ENCODE data around the gene IGFN1.

Gene IGFN1

DNA sequence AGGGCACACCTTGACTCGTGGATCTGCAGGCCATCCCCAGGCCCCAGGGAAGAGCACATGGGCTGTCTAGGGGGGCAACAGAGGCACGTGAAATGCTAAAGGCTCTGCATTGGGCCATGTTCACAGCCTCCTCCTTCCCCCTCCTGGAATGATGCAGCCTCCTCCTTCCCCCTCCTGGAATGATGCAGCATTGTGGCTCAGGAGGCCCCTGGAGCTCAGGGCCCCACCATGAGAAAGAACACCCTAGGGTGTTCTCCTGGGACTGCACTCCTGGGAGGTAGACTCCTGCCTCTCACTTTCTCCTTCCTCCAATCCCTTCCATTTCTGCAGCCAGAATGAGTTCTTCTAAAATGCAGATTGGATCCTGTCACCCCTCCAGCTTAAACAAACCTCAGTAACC, 1.5 kb upstream of the IGFN1 start:
- H3K27me3 ChIP-seq = peaks cover 46% of the 10 kb centered on the region
- H3K9me3 ChIP-seq = no peaks in the 10 kb centered on the region
- no peak overlapping the region for H3K4me3 ChIP-seq (ENCODE audit: low read depth in 1 of 2, low read length in 1 of 2)
- TF ChIP-seq, protein P1, sequence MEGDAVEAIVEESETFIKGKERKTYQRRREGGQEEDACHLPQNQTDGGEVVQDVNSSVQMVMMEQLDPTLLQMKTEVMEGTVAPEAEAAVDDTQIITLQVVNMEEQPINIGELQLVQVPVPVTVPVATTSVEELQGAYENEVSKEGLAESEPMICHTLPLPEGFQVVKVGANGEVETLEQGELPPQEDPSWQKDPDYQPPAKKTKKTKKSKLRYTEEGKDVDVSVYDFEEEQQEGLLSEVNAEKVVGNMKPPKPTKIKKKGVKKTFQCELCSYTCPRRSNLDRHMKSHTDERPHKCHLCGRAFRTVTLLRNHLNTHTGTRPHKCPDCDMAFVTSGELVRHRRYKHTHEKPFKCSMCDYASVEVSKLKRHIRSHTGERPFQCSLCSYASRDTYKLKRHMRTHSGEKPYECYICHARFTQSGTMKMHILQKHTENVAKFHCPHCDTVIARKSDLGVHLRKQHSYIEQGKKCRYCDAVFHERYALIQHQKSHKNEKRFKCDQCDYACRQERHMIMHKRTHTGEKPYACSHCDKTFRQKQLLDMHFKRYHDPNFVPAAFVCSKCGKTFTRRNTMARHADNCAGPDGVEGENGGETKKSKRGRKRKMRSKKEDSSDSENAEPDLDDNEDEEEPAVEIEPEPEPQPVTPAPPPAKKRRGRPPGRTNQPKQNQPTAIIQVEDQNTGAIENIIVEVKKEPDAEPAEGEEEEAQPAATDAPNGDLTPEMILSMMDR (IDR thresholded peaks at IDR 0.05) = no peak
- peaks cover 0 to 10% of the 10 kb centered on the region in 2 experiments for H3K4me1 ChIP-seq (ENCODE audit: control insufficient read depth in 1 of 2, insufficient read depth in 1 of 2, low read depth in 1 of 2, low read length in 1 of 2)
- H3K36me3 ChIP-seq = no peaks in the 10 kb centered on the region
- no peak overlapping the region for H3K27ac ChIP-seq

GRCh38 chr1:201190005-201190404, 619 bp upstream of the IGFN1 start:
- Histone ChIP-seq H3K4me1 (ENCODE audit: control insufficient read depth in 1 of 2, insufficient read depth in 1 of 2, low read depth in 1 of 2, low read length in 1 of 2) (peaks cover 0 to 10% of the 10 kb centered on the region in 2 experiments), H3K36me3 (no peaks in the 10 kb centered on the region), H3K9me3 (no peaks in the 10 kb centered on the region), H3K27me3 (peaks cover 42% of the 10 kb centered on the region), H3K27ac (no peak overlapping the region), H3K4me3 (ENCODE audit: low read depth in 1 of 2, low read length in 1 of 2) (no peak overlapping the region)
- TF ChIP-seq, protein P1 (IDR thresholded peaks at IDR 0.05) = no peak

DNA sequence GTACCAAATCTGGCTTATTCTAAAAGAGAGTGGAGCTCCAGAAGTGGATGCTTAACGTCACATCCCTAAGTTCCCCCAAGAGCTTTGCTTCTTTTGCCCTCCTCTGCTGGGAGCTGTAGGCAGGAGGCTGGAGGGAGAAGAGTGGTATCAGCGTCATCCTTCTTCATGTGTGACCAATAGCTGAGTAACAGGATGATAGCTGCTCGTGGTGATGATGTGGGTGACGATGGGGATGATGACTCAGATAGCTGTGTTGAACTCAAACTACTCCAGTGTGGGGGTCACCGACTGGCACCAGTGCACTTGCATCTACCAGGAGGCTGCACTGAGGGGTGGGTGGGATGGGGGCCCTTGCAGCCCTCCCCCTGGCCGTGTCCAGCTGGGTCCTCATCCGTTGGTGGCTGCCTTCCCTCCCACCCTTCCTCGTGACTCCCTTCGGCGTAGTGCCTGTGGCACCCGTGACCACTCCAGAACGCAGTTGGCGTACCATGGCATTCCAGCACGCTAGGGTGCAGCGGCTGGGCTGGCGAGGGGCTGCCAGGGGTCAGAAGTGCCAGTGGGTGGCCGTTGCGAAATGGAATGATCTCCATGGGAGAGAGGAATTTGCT, 1.1 kb downstream of the IGFN1 start:
- H3K27me3 ChIP-seq = peaks cover 42% of the 10 kb centered on the region
- TF ChIP-seq, protein P1 (IDR thresholded peaks at IDR 0.05) = no peak
- H3K9me3 ChIP-seq = no peaks in the 10 kb centered on the region
- no peak overlapping the region for H3K27ac ChIP-seq
- H3K4me3 ChIP-seq (ENCODE audit: low read depth in 1 of 2, low read length in 1 of 2) = no peak overlapping the region
- no peaks in the 10 kb centered on the region for H3K36me3 ChIP-seq
- no peaks in the 10 kb centered on the region for H3K4me1 ChIP-seq (ENCODE audit: control insufficient read depth in 1 of 2, insufficient read depth in 1 of 2, low read depth in 1 of 2, low read length in 1 of 2)

DNA sequence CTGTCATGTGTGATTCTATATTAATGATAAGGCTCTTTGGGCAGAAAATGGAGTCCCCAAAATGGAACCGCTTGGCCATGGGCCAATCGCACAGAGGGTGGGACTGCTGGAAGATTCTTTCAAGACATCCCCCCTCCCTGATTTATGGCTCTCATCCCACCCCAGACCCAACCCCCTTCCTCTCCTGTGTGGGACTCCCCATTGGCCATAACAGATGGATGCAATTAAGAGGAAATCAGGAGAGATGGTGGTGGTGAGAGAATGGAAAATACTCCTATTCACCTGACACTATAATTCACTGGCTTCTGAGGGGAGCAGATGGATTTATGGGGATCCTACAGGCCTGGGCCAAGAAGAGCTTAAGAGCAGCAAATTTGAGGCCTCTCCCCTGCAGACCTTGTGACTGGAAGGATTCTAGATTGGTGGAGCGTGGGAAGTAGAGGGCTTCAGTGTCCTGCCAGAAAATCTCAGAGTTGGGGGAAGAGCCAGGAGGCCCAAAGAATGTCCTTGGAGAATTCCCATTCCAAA, 1.7 kb downstream of the IGFN1 start:
- TF ChIP-seq, protein P1 (IDR thresholded peaks at IDR 0.05) = no peak
- Histone ChIP-seq H3K9me3 (no peaks in the 10 kb centered on the region), H3K27me3 (peaks cover 42% of the 10 kb centered on the region), H3K4me3 (ENCODE audit: low read depth in 1 of 2, low read length in 1 of 2) (no peak overlapping the region), H3K36me3 (no peaks in the 10 kb centered on the region), H3K27ac (no peak overlapping the region), H3K4me1 (ENCODE audit: control insufficient read depth in 1 of 2, insufficient read depth in 1 of 2, low read depth in 1 of 2, low read length in 1 of 2) (no peaks in the 10 kb centered on the region)

DNA sequence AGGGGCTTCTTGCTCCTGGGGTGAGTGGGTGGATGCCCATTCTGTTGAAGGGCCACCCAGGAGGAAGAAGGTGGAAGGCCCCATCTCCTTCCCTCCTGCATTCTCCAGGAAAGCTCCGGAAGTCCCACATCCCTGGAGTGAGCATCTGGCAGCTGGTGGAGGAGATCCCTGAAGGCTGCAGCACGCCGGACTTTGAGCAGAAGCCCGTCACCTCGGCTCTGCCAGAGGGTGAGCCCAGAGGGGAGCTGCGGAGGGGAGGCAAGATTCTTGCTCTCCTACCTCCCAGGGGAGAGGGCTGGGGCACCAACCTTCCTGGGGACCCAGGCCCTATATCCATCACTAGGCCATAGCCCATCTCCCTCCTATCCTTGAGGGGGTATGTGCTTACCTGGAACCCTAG, 3.4 kb downstream of the IGFN1 start:
- H3K36me3 ChIP-seq = no peaks in the 10 kb centered on the region
- no peaks in the 10 kb centered on the region for H3K9me3 ChIP-seq
- no peak overlapping the region for H3K4me3 ChIP-seq (ENCODE audit: low read depth in 1 of 2, low read length in 1 of 2)
- TF ChIP-seq, protein P1 (IDR thresholded peaks at IDR 0.05) = no peak
- no peaks in the 10 kb centered on the region for H3K4me1 ChIP-seq (ENCODE audit: control insufficient read depth in 1 of 2, insufficient read depth in 1 of 2, low read depth in 1 of 2, low read length in 1 of 2)
- H3K27me3 ChIP-seq = peaks cover 42% of the 10 kb centered on the region
- no peak overlapping the region for H3K27ac ChIP-seq
